Effector memory CD8-positive, alpha-beta T cell (primary cell): Measurements from ENCODE around the gene MOK.

Experiments
- ATAC-seq: fragments of 150-1000 bp; cut with Tn5 transposase; replicated peaks from 2 replicates; pipeline ENCODE4 v1.10.0; 2021; ENCODE audit warnings: mild to moderate bottlenecking, moderate library complexity
- DNase-seq, 3 experiments: peaks; one replicate each; pipeline ENCODE4 v3.0.0; 2021
- H3K27ac Mint-ChIP-seq, 2 donors: one replicate each; pipeline ENCODE4 v1.8.0; 2022; ENCODE audit warnings: mild to moderate bottlenecking in 2 of 2, mixed read lengths in 2 of 2, moderate library complexity in 2 of 2
- H3K27me3 Mint-ChIP-seq, 2 donors: one replicate each; pipeline ENCODE4 v1.8.0; 2022; ENCODE audit warnings: mixed read lengths in 2 of 2
- H3K36me3 Mint-ChIP-seq: one replicate; pipeline ENCODE4 v1.8.0; 2022; ENCODE audit warnings: mild to moderate bottlenecking, moderate library complexity, mixed read lengths; ENCODE audit not compliant: insufficient read depth
- H3K4me1 Mint-ChIP-seq, 2 donors: one replicate each; pipeline ENCODE4 v1.8.0; 2022; ENCODE audit warnings: low read depth in 2 of 2, mixed read lengths in 2 of 2
- H3K4me3 Mint-ChIP-seq, 2 donors: one replicate each; pipeline ENCODE4 v1.8.0; 2022; ENCODE audit warnings: mild to moderate bottlenecking in 2 of 2, mixed read lengths in 2 of 2, moderate library complexity in 2 of 2
- H3K9me3 Mint-ChIP-seq, 2 donors: one replicate each; pipeline ENCODE4 v1.8.0; 2022; ENCODE audit warnings: mixed read lengths in 2 of 2

Gene MOK

GRCh38 chr14:102187568-102188001 is 117.4 kb downstream of the MOK start:
- Mint-ChIP-seq H3K36me3 (peaks cover 6% of the 10 kb centered on the region), H3K4me1 (peaks cover 40 to 58% of the 10 kb centered on the region in 2 donors), H3K4me3 (no peak overlapping the region), H3K27ac (peak overlapping the region; percentile 42 to 90), H3K9me3 (no peaks in the 10 kb centered on the region), H3K27me3 (no peaks in the 10 kb centered on the region)
- no peak for DNase-seq
- ATAC-seq: no peak

- no peaks in the 10 kb centered on the region for H3K9me3 Mint-ChIP-seq
- DNase-seq (no peak), ATAC-seq (no peak)
- no peak overlapping the region for H3K4me3 Mint-ChIP-seq
- peaks cover 40 to 55% of the 10 kb centered on the region in 2 donors for H3K4me1 Mint-ChIP-seq
- H3K36me3 Mint-ChIP-seq: peaks cover 6% of the 10 kb centered on the region
- peak overlapping the region; percentile 42 to 90 for H3K27ac Mint-ChIP-seq
- H3K27me3 Mint-ChIP-seq: no peaks in the 10 kb centered on the region
Observed at GRCh38 chr14:102187044-102187443, 117.9 kb downstream of the MOK start.

GRCh38 chr14:102185360-102185759 is 119.6 kb downstream of the MOK start:
- Mint-ChIP-seq H3K4me1 (peaks cover 42 to 54% of the 10 kb centered on the region in 2 donors), H3K4me3 (no peak overlapping the region), H3K9me3 (no peaks in the 10 kb centered on the region), H3K36me3 (peaks cover 9% of the 10 kb centered on the region), H3K27me3 (no peaks in the 10 kb centered on the region), H3K27ac (peak overlapping the region in 1 of 2 donors; percentile 73)
- DNase-seq: no peak
- no peak for ATAC-seq

GRCh38 chr14:102184316-102185035 is 120.5 kb downstream of the MOK start:
- no peaks in the 10 kb centered on the region for H3K9me3 Mint-ChIP-seq
- H3K4me3 Mint-ChIP-seq: no peak overlapping the region
- ATAC-seq (no peak), DNase-seq (no peak)
- peaks cover 45 to 51% of the 10 kb centered on the region in 2 donors for H3K4me1 Mint-ChIP-seq
- H3K27ac Mint-ChIP-seq: peak overlapping the region in 1 of 2 donors; percentile 73
- H3K36me3 Mint-ChIP-seq: peaks cover 9% of the 10 kb centered on the region
- H3K27me3 Mint-ChIP-seq: no peaks in the 10 kb centered on the region

GRCh38 chr14:102183886-102184285 is 121.1 kb downstream of the MOK start:
- ATAC-seq (no peak), DNase-seq (no peak)
- Mint-ChIP-seq H3K27ac (peak overlapping the region in 1 of 2 donors; percentile 6), H3K36me3 (peaks cover 9% of the 10 kb centered on the region), H3K4me1 (peaks cover 45 to 52% of the 10 kb centered on the region in 2 donors), H3K27me3 (no peaks in the 10 kb centered on the region), H3K4me3 (no peak overlapping the region), H3K9me3 (no peaks in the 10 kb centered on the region)

- no peak for ATAC-seq
- DNase-seq: no peak
- Mint-ChIP-seq H3K27me3 (no peaks in the 10 kb centered on the region), H3K4me1 (peaks cover 50 to 60% of the 10 kb centered on the region in 2 donors), H3K4me3 (no peak overlapping the region), H3K9me3 (no peaks in the 10 kb centered on the region), H3K27ac (peak overlapping the region in 1 of 2 donors; percentile 10), H3K36me3 (peaks cover 9% of the 10 kb centered on the region)
Observed at GRCh38 chr14:102182936-102183619, 121.9 kb downstream of the MOK start.

- Mint-ChIP-seq H3K4me1 (peaks cover 48 to 61% of the 10 kb centered on the region in 2 donors), H3K27me3 (no peaks in the 10 kb centered on the region), H3K36me3 (peaks cover 9% of the 10 kb centered on the region), H3K27ac (no peak overlapping the region), H3K9me3 (no peaks in the 10 kb centered on the region), H3K4me3 (no peak overlapping the region)
- ATAC-seq (peak; percentile 41), DNase-seq (no peak)
Observed at GRCh38 chr14:102182190-102182589, 122.8 kb downstream of the MOK start.

GRCh38 chr14:102181187-102181586 is 123.8 kb downstream of the MOK start:
- ATAC-seq (no peak), DNase-seq (no peak)
- H3K36me3 Mint-ChIP-seq: peaks cover 9% of the 10 kb centered on the region
- H3K4me3 Mint-ChIP-seq: no peak overlapping the region
- H3K27me3 Mint-ChIP-seq: no peaks in the 10 kb centered on the region
- peaks cover 49 to 64% of the 10 kb centered on the region in 2 donors for H3K4me1 Mint-ChIP-seq
- no peaks in the 10 kb centered on the region for H3K9me3 Mint-ChIP-seq
- peak overlapping the region in 1 of 2 donors; percentile 57 for H3K27ac Mint-ChIP-seq

GRCh38 chr14:102180248-102180998 is 124.5 kb downstream of the MOK start:
- H3K27me3 Mint-ChIP-seq: no peaks in the 10 kb centered on the region
- H3K9me3 Mint-ChIP-seq: no peaks in the 10 kb centered on the region
- H3K36me3 Mint-ChIP-seq: peaks cover 8% of the 10 kb centered on the region
- H3K4me3 Mint-ChIP-seq: no peak overlapping the region
- ATAC-seq: no peak
- DNase-seq: no peak
- H3K4me1 Mint-ChIP-seq: peaks cover 49 to 68% of the 10 kb centered on the region in 2 donors
- peak overlapping the region in 1 of 2 donors; percentile 57 for H3K27ac Mint-ChIP-seq
